WI38 (cell line): ENCODE measurements around the gene ARHGAP9.
"Not testable (repeated sequence)": the region's sequence is repeated elsewhere in the genome, so short reads cannot be mapped to it uniquely, and the experiment has no call there.

Source experiments
- H3K4me3 ChIP-seq: 2 replicates; pipeline ENCODE4 v1.5.1; 2011; ENCODE audit warnings: low read depth, mild to moderate bottlenecking, control low read depth, low read length
- CTCF ChIP-seq: IDR thresholded peaks from 2 replicates; pipeline ENCODE4 v1.5.1; 2012; ENCODE audit warnings: low read depth, mild to moderate bottlenecking, control low read depth, low read length

Gene ARHGAP9

GRCh38 chr12:57515408-57515933, 35.8 kb upstream of the ARHGAP9 start:
- no peak for TF ChIP-seq CTCF

DNA sequence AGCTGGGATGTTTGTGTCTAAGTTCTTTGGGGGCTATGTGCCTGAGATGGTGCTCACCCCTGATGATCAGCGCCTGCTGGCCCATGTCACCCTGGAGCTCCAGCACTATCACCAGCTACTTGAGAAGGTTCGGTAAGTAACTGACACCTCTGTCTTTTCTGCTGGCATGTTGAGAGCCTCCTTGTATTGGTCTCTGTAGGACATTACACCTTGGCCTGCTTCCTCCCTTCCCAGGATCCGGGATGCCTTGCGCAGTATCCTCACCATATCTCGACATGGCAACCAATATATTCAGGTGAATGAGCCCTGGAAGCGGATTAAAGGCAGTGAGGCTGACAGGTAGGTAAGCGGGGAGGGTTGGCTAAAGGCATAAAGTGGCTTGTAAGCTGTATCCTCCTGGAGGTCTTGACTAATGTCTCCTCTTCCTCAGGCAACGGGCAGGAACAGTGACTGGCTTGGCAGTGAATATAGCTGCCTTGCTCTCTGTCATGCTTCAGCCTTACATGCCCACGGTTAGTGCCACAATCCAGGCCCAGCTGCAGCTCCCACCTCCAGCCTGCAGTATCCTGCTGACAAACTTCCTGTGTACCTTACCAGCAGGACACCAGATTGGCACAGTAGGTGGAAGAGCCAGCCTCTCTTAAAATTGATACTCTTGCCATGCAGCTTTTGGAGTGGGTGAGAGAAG, 35.2 kb upstream of the ARHGAP9 start:
- no peak overlapping the region for H3K4me3 ChIP-seq
- no peak for TF ChIP-seq CTCF

More at GRCh38 chr12:57515408-57515933, 35.8 kb upstream of the ARHGAP9 start:
- H3K4me3 ChIP-seq, result no peak overlapping the region

DNA sequence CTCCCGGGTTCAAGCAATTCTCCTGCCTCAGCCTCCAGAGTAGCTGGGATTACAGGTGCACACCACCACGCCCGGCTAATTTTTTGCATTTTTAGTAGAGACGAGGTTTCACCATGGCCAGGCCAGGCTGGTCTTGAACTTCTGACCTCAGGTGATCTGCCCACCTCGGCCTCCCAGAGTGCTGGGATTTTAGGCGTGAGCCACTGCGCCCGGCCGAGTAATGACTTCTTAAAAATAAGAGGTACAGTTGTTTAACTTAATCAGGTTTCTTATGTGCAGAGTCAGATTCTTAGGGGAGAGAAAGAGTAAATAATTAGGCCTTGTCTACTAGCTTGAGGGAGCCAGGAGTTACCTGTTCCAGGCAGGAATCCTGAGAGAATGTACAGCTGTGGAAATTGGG, 34.6 kb upstream of the ARHGAP9 start:
- H3K4me3 ChIP-seq, result not testable (repeated sequence)

DNA sequence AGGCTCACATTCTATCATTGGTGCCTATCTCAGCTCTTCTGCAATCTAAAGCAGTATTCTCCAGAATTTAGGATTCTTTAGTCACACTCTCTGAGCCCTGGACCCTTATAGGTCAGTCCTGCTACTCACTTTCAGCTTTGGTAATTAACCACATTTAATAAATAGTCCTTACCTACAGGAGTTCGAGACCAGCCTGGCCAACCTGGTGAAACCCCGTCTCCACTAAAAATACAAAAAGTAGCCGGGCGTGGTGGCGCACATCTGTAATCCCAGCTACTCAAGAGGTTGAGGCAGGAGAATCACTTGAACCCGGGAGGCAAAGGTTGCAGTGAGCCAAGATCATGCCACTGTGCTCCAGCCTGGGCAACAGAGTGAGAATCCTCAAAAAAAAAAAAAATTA, 34.0 kb upstream of the ARHGAP9 start:
- H3K4me3 ChIP-seq, result not testable (repeated sequence)

GRCh38 chr12:57513266-57513665, 33.6 kb upstream of the ARHGAP9 start:
- no peak for TF ChIP-seq CTCF

GRCh38 chr12:57512665-57513064, 33.0 kb upstream of the ARHGAP9 start:
- H3K4me3 ChIP-seq, result no peak overlapping the region

More at GRCh38 chr12:57513266-57513665, 33.6 kb upstream of the ARHGAP9 start:
- no peak overlapping the region for H3K4me3 ChIP-seq

DNA sequence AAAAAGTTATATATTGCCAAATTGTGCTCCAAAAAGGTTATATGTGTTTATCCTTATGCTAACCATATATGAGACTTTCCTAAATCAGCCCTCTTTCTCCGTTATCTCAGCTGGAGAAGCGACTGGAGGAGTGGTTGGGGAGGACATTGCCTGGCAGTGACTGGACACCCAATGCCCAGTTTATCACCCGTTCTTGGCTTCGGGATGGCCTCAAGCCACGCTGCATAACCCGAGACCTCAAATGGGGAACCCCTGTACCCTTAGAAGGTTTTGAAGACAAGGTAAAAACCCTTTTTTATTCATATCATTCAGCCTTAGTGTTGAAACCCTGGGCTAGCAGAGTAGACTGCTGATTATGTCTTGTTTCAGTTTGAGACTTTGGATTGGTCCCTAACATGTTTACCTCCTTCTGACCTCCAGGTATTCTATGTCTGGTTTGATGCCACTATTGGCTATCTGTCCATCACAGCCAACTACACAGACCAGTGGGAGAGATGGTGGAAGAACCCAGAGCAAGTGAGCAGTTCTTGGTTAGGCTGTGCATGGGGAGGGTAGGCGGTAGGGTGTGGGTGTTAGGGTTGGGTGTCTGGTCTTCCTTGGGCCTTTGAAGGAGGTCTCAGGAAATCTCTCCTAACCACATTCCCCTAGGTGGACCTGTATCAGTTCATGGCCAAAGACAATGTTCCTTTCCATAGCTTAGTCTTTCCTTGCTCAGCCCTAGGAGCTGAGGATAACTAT, 32.1 kb upstream of the ARHGAP9 start:
- H3K4me3 ChIP-seq, result no peak overlapping the region
- no peak for TF ChIP-seq CTCF

More at GRCh38 chr12:57512665-57513064, 33.0 kb upstream of the ARHGAP9 start:
- no peak for TF ChIP-seq CTCF

DNA sequence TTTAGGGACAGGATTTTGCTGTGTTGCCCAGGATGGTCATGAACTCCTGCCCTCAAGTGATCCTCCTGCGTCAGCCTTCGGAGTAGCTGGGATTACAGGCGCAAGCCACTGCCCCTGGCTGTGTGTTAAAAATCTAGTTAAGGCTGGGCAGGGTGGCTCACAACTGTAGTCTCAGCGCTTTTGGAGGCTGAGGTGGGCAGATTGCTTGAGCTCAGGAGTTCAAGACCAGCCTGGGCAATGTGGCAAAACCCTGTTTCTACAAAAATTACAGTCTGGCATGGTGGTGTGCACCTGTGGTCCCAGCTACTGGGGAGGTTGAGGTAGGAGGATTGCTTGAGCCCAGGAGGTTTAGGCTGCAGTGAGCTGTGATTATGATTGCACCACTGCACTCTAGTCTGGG, 31.5 kb upstream of the ARHGAP9 start:
- TF ChIP-seq CTCF, result no peak
- H3K4me3 ChIP-seq, result no peak overlapping the region

DNA sequence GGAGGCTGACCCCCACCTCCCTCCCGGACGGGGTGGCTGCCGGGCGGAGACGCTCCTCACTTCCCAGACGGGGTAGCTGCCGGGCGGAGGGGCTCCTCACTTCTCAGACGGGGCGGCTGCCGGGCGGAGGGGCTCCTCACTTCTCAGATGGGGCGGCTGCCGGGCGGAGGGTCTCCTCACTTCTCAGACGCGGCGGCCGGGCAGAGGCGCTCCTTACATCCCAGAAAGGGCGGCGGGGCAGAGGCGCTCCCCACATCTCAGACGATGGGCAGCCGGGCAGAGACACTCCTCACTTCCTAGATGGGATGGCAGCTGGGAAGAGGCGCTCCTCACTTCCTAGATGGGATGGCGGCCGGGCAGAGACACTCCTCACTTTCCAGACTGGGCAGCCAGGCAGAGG, 28.1 kb upstream of the ARHGAP9 start:
- not testable (repeated sequence) for H3K4me3 ChIP-seq

- not testable (repeated sequence) for H3K4me3 ChIP-seq
These were observed 26.9 kb upstream of the ARHGAP9 start for GRCh38 chr12:57506541-57506940.

DNA sequence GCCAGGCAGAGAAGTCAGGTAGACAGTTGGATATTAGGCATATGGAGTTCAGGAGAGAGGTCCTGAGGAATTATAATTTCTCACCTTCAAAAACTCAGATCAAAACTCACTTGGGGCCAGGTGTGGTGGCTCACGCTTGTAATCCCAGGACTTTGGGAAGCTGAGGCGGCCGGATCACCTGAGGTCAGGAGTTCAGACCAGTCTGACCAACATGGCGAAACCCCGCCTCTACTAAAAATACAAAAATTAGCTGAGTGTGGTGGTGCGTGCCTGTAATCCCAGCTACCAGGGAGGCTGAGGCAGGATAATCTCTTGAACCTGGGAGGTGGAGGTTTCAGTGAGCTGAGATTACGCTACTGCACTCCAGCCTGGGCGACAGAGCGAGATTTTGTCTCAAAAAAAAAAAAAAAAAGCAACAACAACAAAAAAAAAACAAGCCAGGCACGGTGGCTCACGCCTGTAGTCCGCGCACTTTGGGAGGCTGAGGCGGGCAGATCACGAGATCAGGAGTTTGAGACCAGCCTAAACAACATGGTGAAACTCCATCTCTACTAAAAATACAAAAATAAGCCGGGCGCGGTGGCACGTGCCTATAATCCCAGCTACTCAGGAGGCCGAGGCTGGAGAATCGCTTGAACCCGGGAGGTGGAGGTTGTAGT, 22.8 kb upstream of the ARHGAP9 start:
- H3K4me3 ChIP-seq, result not testable (repeated sequence)
